Measurements from ENCODE around the gene OR5C1. TPM values are rescaled to one million over a fixed set of nuclear protein-coding genes. Genes with fewer than 3 reads are reported as not detected.
"Not testable (repeated sequence)": the region's sequence is repeated elsewhere in the genome, so short reads cannot be mapped to it uniquely, and the experiment has no call there.

OR5C1 gene
- total and polyA plus RNA-seq, 4 donors = not detected

GRCh38 chr9:122822056-122822455, 33.3 kb downstream of the OR5C1 start:
- WGBS = 96% methylated on average over 6 of the region's 6 CpGs
- no peak overlapping the region for H3K4me3 ChIP-seq (ENCODE audit: low read depth in 1 of 3, low read length in 3 of 3)
- H3K9ac ChIP-seq (ENCODE audit: low read depth in 1 of 2, low read length in 2 of 2) = no peak overlapping the region
- peaks cover 2 to 20% (median 12%) of the 10 kb centered on the region in 4 donors for H3K36me3 ChIP-seq (ENCODE audit: control insufficient read depth in 4 of 4, insufficient read depth in 3 of 4, low read depth in 1 of 4, low read length in 3 of 4)
- DNase-seq (ENCODE audit: low spot score) = no peak
- H3K27ac ChIP-seq (ENCODE audit: low read depth in 1 of 2, low read length in 2 of 2) = peak overlapping the region in 1 of 2 donors; percentile 7
- H3K9me3 ChIP-seq (ENCODE audit: control insufficient read depth in 4 of 4, low read length in 3 of 4) = no peaks in the 10 kb centered on the region
- peaks cover 2 to 6% (median 5%) of the 10 kb centered on the region in 4 donors for H3K4me1 ChIP-seq (ENCODE audit: control insufficient read depth in 4 of 4, insufficient read depth in 4 of 4, low read length in 3 of 4)
- TF ChIP-seq ATF3 (IDR thresholded peaks at IDR 0.05) = no peak
- no peak for TF ChIP-seq SP1 (IDR thresholded peaks at IDR 0.05)
- TF ChIP-seq EGR1 (IDR thresholded peaks at IDR 0.05; ENCODE audit: low read depth in 2 of 2) = no peak
- no peak for TF ChIP-seq RAD21 (IDR thresholded peaks at IDR 0.05)
- no peak for TF ChIP-seq NR2F2 (IDR thresholded peaks at IDR 0.05)
- no peak for TF ChIP-seq JUND (IDR thresholded peaks at IDR 0.05)
- H3K27me3 ChIP-seq (ENCODE audit: control insufficient read depth in 4 of 4, insufficient read depth in 4 of 4, low read length in 3 of 4) = no peaks in the 10 kb centered on the region

- H3K4me3 ChIP-seq (ENCODE audit: low read depth in 1 of 3, low read length in 3 of 3) = no peak overlapping the region
- DNase-seq (ENCODE audit: low spot score) = no peak
- H3K27ac ChIP-seq (ENCODE audit: low read depth in 1 of 2, low read length in 2 of 2) = no peak overlapping the region
- 89% methylated on average over 4 of the region's 4 CpGs for WGBS
- H3K9ac ChIP-seq (ENCODE audit: low read depth in 1 of 2, low read length in 2 of 2) = no peak overlapping the region
- H3K36me3 ChIP-seq (ENCODE audit: control insufficient read depth in 4 of 4, insufficient read depth in 3 of 4, low read depth in 1 of 4, low read length in 3 of 4) = peaks cover 2 to 20% (median 12%) of the 10 kb centered on the region in 4 donors
- no peak for TF ChIP-seq SP1 (IDR thresholded peaks at IDR 0.05)
- H3K9me3 ChIP-seq (ENCODE audit: control insufficient read depth in 4 of 4, low read length in 3 of 4) = no peaks in the 10 kb centered on the region
- H3K27me3 ChIP-seq (ENCODE audit: control insufficient read depth in 4 of 4, insufficient read depth in 4 of 4, low read length in 3 of 4) = no peaks in the 10 kb centered on the region
- H3K4me1 ChIP-seq (ENCODE audit: control insufficient read depth in 4 of 4, insufficient read depth in 4 of 4, low read length in 3 of 4) = peaks cover 5 to 15% (median 12%) of the 10 kb centered on the region in 4 donors
These were observed 34.2 kb downstream of the OR5C1 start for GRCh38 chr9:122822938-122823337.

GRCh38 chr9:122827761-122828093, 39.0 kb downstream of the OR5C1 start:
- no peak for DNase-seq (ENCODE audit: low spot score)
- Histone ChIP-seq H3K4me3 (ENCODE audit: low read depth in 1 of 3, low read length in 3 of 3) (peak overlapping the region; percentile 83 to 98 (median 95)), H3K27me3 (ENCODE audit: control insufficient read depth in 4 of 4, insufficient read depth in 4 of 4, low read length in 3 of 4) (no peaks in the 10 kb centered on the region), H3K4me1 (ENCODE audit: control insufficient read depth in 4 of 4, insufficient read depth in 4 of 4, low read length in 3 of 4) (peaks cover 5 to 19% (median 13%) of the 10 kb centered on the region in 4 donors), H3K9me3 (ENCODE audit: control insufficient read depth in 4 of 4, low read length in 3 of 4) (no peaks in the 10 kb centered on the region), H3K27ac (ENCODE audit: low read depth in 1 of 2, low read length in 2 of 2) (peak overlapping the region; percentile 87 to 94), H3K36me3 (ENCODE audit: control insufficient read depth in 4 of 4, insufficient read depth in 3 of 4, low read depth in 1 of 4, low read length in 3 of 4) (peaks cover 0 to 4% (median 0%) of the 10 kb centered on the region in 4 donors), H3K9ac (ENCODE audit: low read depth in 1 of 2, low read length in 2 of 2) (peak overlapping the region; percentile 23 to 73)
- WGBS = 3% methylated on average over 8 of the region's 8 CpGs
- TF ChIP-seq HNF4A (conservative IDR thresholded peaks at IDR 0.05) (no peak), CTCF (IDR thresholded peaks at IDR 0.05; ENCODE audit: low read depth, low read length, missing input control) (no peak), FOXA1 (IDR thresholded peaks at IDR 0.05) (no peak), MAX (IDR thresholded peaks at IDR 0.05) (no peak), REST (IDR thresholded peaks at IDR 0.05) (no peak), YY1 (IDR thresholded peaks at IDR 0.05) (no peak), GABPA (IDR thresholded peaks at IDR 0.05 in 1 of 2, conservative IDR thresholded peaks at IDR 0.05 in 1 of 2) (no peak), ZBTB33 (IDR thresholded peaks at IDR 0.05) (no peak), SP1 (IDR thresholded peaks at IDR 0.05) (no peak), HNF4G (IDR thresholded peaks at IDR 0.05) (no peak), RXRA (IDR thresholded peaks at IDR 0.05) (no peak)

- H3K9me3 ChIP-seq (ENCODE audit: control insufficient read depth in 4 of 4, low read length in 3 of 4); H3K27me3 ChIP-seq (ENCODE audit: control insufficient read depth in 4 of 4, insufficient read depth in 4 of 4, low read length in 3 of 4); DNase-seq (ENCODE audit: low spot score); H3K36me3 ChIP-seq (ENCODE audit: control insufficient read depth in 4 of 4, insufficient read depth in 3 of 4, low read depth in 1 of 4, low read length in 3 of 4): not testable (repeated sequence)
- WGBS = 72% methylated on average over 18 of the region's 18 CpGs
- Histone ChIP-seq H3K27ac (ENCODE audit: low read depth in 1 of 2, low read length in 2 of 2) (peak overlapping the region; percentile 87 to 94), H3K4me1 (ENCODE audit: control insufficient read depth in 4 of 4, insufficient read depth in 4 of 4, low read length in 3 of 4) (peaks cover 5 to 19% (median 13%) of the 10 kb centered on the region in 4 donors), H3K9ac (ENCODE audit: low read depth in 1 of 2, low read length in 2 of 2) (peak overlapping the region in 1 of 2 donors; percentile 71), H3K4me3 (ENCODE audit: low read depth in 1 of 3, low read length in 3 of 3) (peak overlapping the region; percentile 83 to 98 (median 95))
These were observed 40.2 kb downstream of the OR5C1 start for GRCh38 chr9:122828965-122829284.

All from liver (tissue), 9 donors.